ENCODE measurements around the gene ARL3. TPM values are rescaled to one million over a fixed set of nuclear protein-coding genes. Genes with fewer than 3 reads are reported as not detected.

The ARL3 gene
- total RNA-seq, 1 donor from 2014 or later = 18.2 TPM

- no peaks in the 10 kb centered on the region for H3K9me3 Mint-ChIP-seq (ENCODE audit: unreplicated experiment)
- TF ChIP-seq EZH2 (IDR thresholded peaks at IDR 0.05; ENCODE audit: insufficient read depth, low read length) = no peak
These were observed 72.1 kb downstream of the ARL3 start for GRCh38 chr10:102641880-102642735.

GRCh38 chr10:102641402-102641801 lies 72.8 kb downstream of the ARL3 start:
- H3K27ac Mint-ChIP-seq (ENCODE audit: unreplicated experiment) = peak overlapping the region; percentile 94
- Histone ChIP-seq H3K4me3 (ENCODE audit: insufficient read depth, low read depth, low read length) (peak overlapping the region; percentile 77), H2AFZ (ENCODE audit: low read depth, low read length) (peak overlapping the region; percentile 85)

More at GRCh38 chr10:102641880-102642735, 72.1 kb downstream of the ARL3 start:
- H3K9ac ChIP-seq (ENCODE audit: low read length) = peak overlapping the region; percentile 90
- peaks cover 32% of the 10 kb centered on the region for H3K79me2 ChIP-seq (ENCODE audit: insufficient read depth, low read length)
- no peaks in the 10 kb centered on the region for H3K36me3 ChIP-seq (ENCODE audit: insufficient read depth, low read length)
- H3K27ac ChIP-seq (ENCODE audit: low read depth, low read length) = peak overlapping the region; percentile 93
- peaks cover 16% of the 10 kb centered on the region for H3K4me1 ChIP-seq (ENCODE audit: insufficient read depth, low read length)
- H3K27ac Mint-ChIP-seq (ENCODE audit: unreplicated experiment) = peak overlapping the region; percentile 94
- H3K36me3 Mint-ChIP-seq (ENCODE audit: low read depth, unreplicated experiment) = peaks cover 4% of the 10 kb centered on the region
- FAIRE-seq (peak; percentile 58), DNase-seq (ENCODE audit: low read depth) (peak; percentile 92)
- peak overlapping the region; percentile 85 for H2AFZ ChIP-seq (ENCODE audit: low read depth, low read length)
- H3K27me3 ChIP-seq (ENCODE audit: insufficient read depth, low read length) = no peaks in the 10 kb centered on the region
- no peaks in the 10 kb centered on the region for H3K27me3 Mint-ChIP-seq (ENCODE audit: low read depth, unreplicated experiment)
- H3K9me3 ChIP-seq (ENCODE audit: insufficient read depth, low read depth, low read length) = no peaks in the 10 kb centered on the region
- peaks cover 27% of the 10 kb centered on the region for H4K20me1 ChIP-seq (ENCODE audit: insufficient read depth, low read length)
- H3K4me1 Mint-ChIP-seq (ENCODE audit: low read depth, unreplicated experiment) = peaks cover 8% of the 10 kb centered on the region
- peak overlapping the region; percentile 85 for H3K4me3 Mint-ChIP-seq (ENCODE audit: unreplicated experiment)
- peak overlapping the region; percentile 77 for H3K4me3 ChIP-seq (ENCODE audit: insufficient read depth, low read depth, low read length)
- H3K4me2 ChIP-seq (ENCODE audit: low read length) = peak overlapping the region; percentile 93

DNA sequence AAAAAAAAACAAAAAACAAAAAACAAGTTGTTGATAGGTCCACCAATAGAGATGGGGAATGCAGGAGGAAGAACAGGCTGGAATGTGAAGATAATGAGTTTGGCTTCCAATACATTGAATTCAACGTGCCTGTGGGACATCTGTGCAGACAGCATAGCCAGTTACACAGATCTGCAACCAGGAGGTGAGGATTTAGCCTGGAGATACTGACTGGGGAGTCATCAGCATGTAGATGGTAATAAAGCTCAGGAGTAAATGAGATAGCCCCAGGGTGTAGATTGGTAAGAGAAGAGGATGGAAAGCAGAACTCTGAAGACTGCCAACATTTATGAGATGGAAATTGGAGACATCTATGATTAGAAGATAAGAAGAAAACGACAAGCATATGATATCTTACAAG lies 74.7 kb downstream of the ARL3 start:
- H3K4me3 Mint-ChIP-seq (ENCODE audit: unreplicated experiment) = no peak overlapping the region

More at GRCh38 chr10:102641402-102641801, 72.8 kb downstream of the ARL3 start:
- Histone ChIP-seq H3K27me3 (ENCODE audit: insufficient read depth, low read length) (no peaks in the 10 kb centered on the region), H3K36me3 (ENCODE audit: insufficient read depth, low read length) (no peaks in the 10 kb centered on the region), H3K9me3 (ENCODE audit: insufficient read depth, low read depth, low read length) (no peaks in the 10 kb centered on the region), H3K9ac (ENCODE audit: low read length) (peak overlapping the region; percentile 90), H3K79me2 (ENCODE audit: insufficient read depth, low read length) (peaks cover 25% of the 10 kb centered on the region), H4K20me1 (ENCODE audit: insufficient read depth, low read length) (peaks cover 20% of the 10 kb centered on the region), H3K4me2 (ENCODE audit: low read length) (peak overlapping the region; percentile 93), H3K27ac (ENCODE audit: low read depth, low read length) (peak overlapping the region; percentile 81), H3K4me1 (ENCODE audit: insufficient read depth, low read length) (peaks cover 9% of the 10 kb centered on the region)
- no peaks in the 10 kb centered on the region for H3K27me3 Mint-ChIP-seq (ENCODE audit: low read depth, unreplicated experiment)
- peaks cover 4% of the 10 kb centered on the region for H3K36me3 Mint-ChIP-seq (ENCODE audit: low read depth, unreplicated experiment)
- H3K9me3 Mint-ChIP-seq (ENCODE audit: unreplicated experiment) = no peaks in the 10 kb centered on the region
- peaks cover 4% of the 10 kb centered on the region for H3K4me1 Mint-ChIP-seq (ENCODE audit: low read depth, unreplicated experiment)
- FAIRE-seq (no peak), DNase-seq (ENCODE audit: low read depth) (no peak)
- TF ChIP-seq, protein P1, sequence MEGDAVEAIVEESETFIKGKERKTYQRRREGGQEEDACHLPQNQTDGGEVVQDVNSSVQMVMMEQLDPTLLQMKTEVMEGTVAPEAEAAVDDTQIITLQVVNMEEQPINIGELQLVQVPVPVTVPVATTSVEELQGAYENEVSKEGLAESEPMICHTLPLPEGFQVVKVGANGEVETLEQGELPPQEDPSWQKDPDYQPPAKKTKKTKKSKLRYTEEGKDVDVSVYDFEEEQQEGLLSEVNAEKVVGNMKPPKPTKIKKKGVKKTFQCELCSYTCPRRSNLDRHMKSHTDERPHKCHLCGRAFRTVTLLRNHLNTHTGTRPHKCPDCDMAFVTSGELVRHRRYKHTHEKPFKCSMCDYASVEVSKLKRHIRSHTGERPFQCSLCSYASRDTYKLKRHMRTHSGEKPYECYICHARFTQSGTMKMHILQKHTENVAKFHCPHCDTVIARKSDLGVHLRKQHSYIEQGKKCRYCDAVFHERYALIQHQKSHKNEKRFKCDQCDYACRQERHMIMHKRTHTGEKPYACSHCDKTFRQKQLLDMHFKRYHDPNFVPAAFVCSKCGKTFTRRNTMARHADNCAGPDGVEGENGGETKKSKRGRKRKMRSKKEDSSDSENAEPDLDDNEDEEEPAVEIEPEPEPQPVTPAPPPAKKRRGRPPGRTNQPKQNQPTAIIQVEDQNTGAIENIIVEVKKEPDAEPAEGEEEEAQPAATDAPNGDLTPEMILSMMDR (IDR thresholded peaks at IDR 0.05; ENCODE audit: insufficient read depth, low read depth, low read length) = no peak
- TF ChIP-seq EZH2 (IDR thresholded peaks at IDR 0.05; ENCODE audit: insufficient read depth, low read length) = no peak
- H3K4me3 Mint-ChIP-seq (ENCODE audit: unreplicated experiment) = peak overlapping the region; percentile 85

More for the DNA sequence above, 74.7 kb downstream of the ARL3 start:
- Mint-ChIP-seq H3K9me3 (ENCODE audit: unreplicated experiment) (no peaks in the 10 kb centered on the region), H3K36me3 (ENCODE audit: low read depth, unreplicated experiment) (no peaks in the 10 kb centered on the region), H3K27me3 (ENCODE audit: low read depth, unreplicated experiment) (no peaks in the 10 kb centered on the region), H3K4me1 (ENCODE audit: low read depth, unreplicated experiment) (peaks cover 13% of the 10 kb centered on the region), H3K27ac (ENCODE audit: unreplicated experiment) (no peak overlapping the region)
- H3K79me2 ChIP-seq (ENCODE audit: insufficient read depth, low read length) = peaks cover 6% of the 10 kb centered on the region
- H3K4me3 ChIP-seq (ENCODE audit: insufficient read depth, low read depth, low read length) = no peak overlapping the region
- H3K4me2 ChIP-seq (ENCODE audit: low read length) = no peak overlapping the region
- no peak overlapping the region for H3K9ac ChIP-seq (ENCODE audit: low read length)
- no peak for FAIRE-seq
- H2AFZ ChIP-seq (ENCODE audit: low read depth, low read length) = no peak overlapping the region
- peaks cover 5% of the 10 kb centered on the region for H3K4me1 ChIP-seq (ENCODE audit: insufficient read depth, low read length)
- no peak for DNase-seq (ENCODE audit: low read depth)
- no peaks in the 10 kb centered on the region for H3K27me3 ChIP-seq (ENCODE audit: insufficient read depth, low read length)
- peaks cover 3% of the 10 kb centered on the region for H4K20me1 ChIP-seq (ENCODE audit: insufficient read depth, low read length)
- H3K36me3 ChIP-seq (ENCODE audit: insufficient read depth, low read length) = no peaks in the 10 kb centered on the region
- H3K27ac ChIP-seq (ENCODE audit: low read depth, low read length) = no peak overlapping the region
- no peaks in the 10 kb centered on the region for H3K9me3 ChIP-seq (ENCODE audit: insufficient read depth, low read depth, low read length)
- no peak for TF ChIP-seq EZH2 (IDR thresholded peaks at IDR 0.05; ENCODE audit: insufficient read depth, low read length)
- TF ChIP-seq, protein P1 (IDR thresholded peaks at IDR 0.05; ENCODE audit: insufficient read depth, low read depth, low read length) = no peak

All from astrocyte (in vitro differentiated cells and primary cell).